Skin of body (tissue), 2 donors: Measurements from ENCODE around the gene MGLL. TPM values are rescaled to one million over a fixed set of nuclear protein-coding genes. Genes with fewer than 3 reads are reported as not detected.

Experiments used
- DNase-seq: peaks from one replicate; lab custom pipeline; 2025; lab: John Stamatoyannopoulos, UW
- total RNA-seq: library from RNA; depleted of rRNA; stranded (reverse); fragments of >200 nt; gene quantifications from one replicate; pipeline ENCODE4 v1.2.3, GENCODE V29; 2014

MGLL gene
- total RNA-seq, 1 donor from 2014 or later: 32.7 TPM

DNA sequence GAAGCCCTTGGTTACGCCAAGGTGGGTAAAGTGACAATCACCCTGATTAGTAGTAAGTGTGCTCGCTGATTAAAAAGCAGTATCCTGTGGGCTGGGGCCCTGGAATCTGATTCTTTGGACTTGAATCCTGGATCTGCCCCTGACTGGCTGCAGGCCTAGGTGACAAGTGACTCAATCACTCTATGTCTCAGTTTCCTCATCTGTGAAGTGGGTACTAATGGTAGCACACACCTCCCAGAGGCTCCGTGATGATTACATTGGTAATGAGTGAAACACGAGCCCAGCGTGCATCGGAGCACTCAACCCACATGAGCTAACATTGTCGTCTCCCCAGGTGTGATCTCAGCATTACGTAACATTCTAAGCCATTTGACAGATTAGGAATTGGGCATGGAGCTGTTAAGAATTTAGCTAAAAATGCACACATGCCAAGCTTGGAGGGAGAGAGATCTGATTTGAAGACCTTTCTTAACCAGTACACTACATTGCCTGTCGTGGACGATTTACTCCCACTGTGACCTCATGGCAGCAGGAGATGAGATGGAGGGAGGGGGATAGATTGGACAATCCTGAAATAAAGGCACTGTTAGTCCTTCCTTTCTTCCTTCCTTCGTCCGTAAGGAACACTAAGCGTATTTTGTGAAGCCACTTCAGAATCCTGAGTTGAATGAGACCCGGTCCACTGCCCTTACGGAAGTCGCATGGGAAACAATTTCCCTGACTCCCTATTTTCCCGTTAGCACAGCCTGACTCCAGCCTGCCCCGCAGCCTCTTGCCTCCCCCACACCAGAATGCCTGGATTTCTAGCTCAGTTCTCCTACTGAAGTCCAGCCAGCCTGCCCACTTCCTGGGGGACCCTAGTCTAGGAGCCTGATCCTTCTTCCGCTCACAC, 32.1 kb downstream of the MGLL start:
- DNase-seq: no peak

DNA sequence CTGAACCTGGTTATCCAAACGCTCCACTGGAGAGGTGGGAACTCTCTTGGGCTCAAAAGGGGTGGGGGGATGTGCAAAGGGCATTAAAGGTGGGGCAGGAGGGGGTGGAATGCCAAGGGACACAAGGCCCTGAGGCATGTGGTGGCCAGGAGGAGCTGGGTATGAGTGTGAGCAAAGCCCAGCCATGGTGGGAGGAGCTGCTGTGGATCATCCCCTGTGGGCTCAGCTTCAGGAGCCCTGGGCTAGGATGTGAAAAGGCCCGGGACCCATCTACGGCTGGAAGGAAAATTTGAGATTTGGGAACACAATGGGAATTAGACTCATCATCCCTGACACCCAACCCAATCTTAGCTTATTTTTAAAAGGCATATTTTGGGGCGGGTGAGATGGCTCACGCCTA, 33.3 kb downstream of the MGLL start:
- no peak for DNase-seq

DNA sequence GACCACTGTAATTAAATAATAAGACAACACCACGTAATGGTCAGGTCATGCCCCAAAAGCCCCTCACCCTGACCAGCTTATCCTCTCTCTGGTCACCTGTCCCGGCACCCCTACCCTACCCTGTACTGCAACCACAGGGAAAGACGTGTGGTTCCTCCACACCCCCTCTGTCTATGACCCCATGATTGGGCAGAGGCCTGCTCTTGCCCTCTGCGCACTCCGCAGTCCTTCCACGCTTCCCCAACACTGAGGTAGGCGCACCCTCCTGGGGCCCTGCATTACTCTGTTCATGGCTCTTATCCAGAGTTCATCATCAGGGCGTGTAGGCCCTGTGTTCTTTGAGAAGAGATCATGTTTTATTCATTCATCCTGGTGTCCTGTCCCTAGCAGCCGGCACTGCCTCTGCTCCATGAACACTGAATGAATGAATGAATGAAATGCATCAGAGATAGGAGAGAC, 33.8 kb downstream of the MGLL start:
- no peak for DNase-seq

DNA sequence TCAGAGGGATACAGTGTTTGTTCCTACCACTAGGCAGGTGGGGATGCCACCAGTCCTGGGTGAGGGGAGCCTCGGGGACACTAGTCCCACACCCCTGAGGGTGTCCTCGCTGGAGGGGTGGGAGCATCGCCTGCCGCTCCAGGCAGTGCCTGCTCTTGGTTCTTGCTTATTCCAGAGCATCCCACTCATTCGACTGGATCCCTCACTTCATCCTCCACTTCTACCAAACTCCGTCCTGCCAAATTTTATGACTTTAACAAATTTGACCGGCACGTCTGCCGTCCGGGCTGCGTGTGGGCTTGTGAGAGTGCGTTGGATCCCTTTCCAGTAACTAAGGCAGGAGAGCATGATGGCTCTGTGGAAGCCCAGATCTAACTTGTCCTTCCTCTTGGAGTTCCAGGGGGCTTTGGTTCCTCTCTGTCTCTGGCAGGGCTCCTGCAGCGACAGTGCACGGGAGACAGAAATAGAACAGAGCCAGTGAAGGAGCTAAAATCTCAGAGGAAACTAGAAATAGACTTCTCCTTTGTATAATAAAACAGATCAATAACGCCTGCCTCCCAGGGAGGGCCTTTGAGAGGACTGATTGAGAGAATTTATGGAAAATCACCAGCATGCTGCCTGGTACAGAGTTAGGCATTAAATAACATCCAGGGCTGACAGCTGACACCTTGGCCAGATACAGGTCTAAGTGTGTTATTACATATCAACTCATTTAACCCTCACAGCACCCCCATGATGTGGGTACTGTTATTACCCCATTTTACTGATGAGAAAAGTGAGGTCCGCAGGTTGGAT, 34.5 kb downstream of the MGLL start:
- DNase-seq: no peak

DNA sequence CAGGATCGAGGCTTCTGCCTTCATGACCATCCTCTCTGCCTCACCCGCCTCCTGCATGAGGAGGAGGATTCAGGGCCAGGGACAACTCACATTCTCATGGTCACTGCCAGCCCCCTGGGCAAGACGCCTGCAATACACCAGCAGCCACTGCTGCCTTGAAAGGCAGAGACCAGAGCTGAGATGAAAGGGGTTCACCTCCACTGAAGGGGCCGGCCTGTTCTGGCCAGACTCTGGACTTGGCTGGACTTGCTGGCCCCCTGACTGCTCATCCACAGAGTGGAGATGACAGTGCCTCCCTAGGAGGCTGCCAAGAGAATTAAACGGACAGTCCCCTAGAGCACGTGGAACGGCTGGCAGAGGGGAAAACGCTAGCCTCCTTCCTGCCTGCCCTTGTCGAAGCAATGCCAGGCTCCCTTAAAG, 35.2 kb downstream of the MGLL start:
- no peak for DNase-seq

DNA sequence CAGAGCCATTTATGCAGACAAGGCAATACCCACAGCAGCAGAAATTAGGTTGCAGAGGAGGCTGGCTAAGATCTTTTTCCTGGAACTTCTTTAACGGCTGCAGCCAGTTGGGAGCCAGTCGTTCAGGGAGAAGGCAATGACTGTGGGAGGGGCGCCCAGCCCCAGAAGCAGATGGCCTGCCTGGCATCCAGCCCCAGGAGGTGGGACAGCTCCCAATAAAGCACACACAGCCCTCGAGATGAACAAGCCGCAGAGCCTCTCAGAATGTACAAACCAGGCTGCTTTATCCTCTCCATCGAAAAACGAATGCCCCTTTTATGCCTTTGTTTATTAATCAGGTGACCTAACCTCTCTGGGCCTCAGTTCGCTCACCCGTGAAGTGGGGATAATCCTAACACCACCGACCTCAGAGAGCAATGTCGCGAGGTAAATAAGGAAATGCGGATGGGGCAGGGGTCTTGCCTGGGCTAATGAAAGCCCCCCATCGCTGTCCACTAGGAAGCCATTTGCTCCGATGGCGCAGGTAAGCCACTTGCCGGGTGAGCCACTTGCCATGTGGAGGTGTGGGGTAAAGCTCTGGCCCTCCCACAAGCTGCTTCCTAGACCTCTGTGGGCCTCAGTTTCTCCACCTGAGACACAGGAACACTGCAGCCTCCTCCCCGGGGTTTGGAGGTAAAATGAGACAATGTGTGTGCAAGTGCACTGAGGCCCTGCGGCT, 35.8 kb downstream of the MGLL start:
- DNase-seq: peak; percentile 84

DNA sequence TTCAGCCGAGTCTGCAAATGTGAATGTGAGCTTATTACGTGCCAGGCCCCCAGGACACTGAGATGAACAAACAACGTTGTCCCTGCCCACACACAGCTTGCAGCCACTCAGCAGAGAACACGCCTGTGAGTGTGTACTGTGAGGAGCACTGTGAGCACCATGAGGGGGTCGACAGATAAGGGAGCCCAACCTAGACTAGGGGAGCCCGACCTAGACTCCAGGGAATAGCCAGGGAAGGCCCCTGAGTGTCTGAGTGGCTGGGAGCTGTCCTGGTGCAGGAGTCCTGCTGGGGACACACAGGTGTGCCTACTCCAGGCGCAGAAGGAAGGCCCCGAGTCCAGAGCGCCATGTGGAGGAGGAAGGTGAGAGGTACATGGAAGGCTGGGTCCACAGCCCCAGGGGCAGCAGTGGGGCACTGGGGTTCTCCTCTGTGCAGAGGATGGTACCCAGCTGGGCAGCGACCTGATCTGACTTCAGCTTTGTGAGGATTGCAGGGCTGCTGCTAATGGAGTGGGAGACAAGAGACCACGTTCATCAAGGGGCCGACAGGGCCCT, 36.5 kb downstream of the MGLL start:
- DNase-seq: no peak

DNA sequence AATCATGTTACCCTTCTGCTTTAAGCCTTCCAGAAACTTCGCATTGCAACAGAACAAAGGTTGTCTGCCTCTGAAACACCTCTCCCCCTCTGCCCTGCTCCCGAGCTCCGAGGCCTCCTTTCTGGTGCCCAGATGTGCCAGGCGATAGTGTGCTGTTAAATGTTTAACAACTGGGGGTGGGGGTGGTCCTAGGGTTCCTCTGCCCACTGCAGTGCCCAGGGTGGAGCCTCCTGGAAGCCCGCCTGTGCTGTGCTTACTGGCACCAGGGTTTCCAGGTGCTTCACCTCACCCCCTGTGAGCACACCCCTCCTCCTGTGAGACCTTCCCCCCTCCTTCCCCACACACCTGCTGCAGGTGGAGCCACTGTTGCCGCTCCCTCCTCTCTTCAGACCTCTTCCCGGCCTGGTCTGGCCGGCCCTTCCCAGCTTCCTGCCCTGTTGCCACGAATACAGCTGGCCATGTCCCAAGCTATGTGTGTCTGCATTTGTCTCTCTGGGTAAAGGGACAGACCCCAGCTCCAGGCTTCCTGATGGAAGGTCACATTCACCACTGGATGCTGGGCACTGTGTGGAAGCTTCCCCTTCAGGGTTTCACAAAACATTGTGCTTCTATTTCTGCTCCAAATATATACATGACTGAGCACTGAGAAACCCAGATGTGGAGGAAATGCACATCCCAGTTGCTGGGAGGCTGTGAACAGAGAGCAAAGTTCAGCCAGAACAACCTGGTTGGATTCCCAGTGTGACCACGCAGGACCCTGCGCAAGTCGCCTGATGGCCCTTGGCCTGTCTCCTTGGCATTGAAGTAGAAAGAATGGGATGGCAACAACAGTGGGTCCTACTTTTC, 37.2 kb downstream of the MGLL start:
- DNase-seq: peak; percentile 35

DNA sequence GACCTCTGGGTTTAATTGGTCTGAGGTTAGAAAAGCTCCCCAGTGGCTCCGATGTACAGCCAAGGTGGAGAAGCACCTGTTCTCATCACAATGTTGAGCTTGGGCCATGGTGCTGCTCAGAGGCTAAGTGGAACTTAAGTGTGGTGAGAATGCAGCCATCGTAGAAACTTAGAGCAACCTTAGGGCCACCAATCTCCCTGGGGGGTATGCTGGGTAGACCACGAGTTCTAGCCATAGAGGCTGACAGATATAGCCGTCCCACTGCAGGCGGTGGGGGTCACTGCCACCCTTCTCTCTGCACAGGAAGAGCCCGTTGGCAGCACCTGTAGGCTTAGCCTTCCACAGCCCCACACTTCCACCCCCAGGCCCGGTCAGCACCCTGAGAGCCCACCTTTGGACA, 38.0 kb downstream of the MGLL start:
- DNase-seq: no peak

DNA sequence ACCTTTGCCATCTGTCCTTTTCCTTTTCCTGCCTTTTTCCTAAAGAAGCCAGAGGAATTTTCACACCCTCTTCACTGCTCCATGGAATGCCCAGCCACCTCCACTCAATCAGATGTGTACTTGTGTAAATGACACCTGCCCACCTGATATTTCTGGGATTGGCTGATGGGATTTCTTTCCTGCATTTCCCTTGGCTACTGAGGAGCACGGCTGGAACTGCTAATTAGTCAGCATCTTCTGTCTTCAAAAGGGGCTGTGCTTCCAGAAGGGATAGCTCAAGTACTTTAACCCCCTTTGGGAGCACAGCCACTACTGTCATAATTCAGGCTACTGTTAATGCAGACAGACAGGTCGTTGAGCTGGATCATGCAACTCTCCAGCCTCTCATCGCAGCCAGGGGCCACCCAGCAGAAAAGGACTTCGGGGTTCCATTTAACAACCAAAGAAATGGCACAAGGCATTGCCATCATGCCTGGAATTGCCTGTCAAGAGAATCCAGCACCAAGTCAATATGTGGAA, 38.6 kb downstream of the MGLL start:
- no peak for DNase-seq

DNA sequence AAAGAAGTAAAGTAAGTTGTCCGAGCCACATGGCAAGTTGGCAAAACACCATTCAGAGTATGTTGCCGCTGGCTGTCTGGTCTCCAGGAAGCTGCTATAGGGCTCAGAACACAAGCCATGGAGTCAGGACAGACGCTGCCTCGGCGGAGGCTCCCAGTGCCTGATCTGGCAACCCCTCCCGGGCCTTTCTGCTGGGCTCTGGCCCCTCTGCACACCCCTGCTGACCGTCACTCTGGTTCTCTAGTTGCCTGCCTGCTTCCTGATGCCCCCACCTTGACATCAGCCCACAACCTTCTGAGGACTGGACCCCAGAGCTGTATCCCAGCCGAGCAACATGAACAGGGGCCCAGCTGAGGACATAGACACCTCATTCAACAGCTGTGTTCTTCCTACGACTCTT, 39.1 kb downstream of the MGLL start:
- no peak for DNase-seq

DNA sequence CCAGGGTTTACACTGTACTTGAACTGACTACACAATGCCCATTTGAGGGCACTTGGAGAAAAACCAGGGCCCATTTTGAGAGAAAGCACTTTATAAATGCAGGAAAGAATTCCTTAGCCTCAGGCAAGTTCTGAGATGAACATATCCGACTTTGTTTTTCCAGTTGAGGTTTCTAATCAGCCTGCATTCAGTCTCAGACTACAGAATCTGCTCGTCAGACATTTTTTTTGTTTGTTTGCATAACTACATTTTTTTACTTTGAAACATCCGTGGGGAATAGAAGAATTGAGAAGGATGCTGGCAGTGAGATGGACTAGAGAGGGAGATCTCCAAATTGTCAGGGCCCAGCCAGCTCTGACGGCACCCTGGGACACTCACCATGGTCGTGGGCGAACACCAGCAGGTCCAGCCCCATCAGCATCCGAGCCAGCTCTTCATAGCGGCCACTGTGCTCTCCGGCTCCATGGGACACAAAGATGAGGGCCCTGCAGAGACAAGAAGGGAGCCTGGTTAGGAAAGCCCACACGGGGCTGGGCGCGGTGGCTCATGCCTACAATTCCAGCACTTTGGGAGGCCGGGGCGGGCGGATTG, 40.8 kb downstream of the MGLL start:
- peak; percentile 20 for DNase-seq

DNA sequence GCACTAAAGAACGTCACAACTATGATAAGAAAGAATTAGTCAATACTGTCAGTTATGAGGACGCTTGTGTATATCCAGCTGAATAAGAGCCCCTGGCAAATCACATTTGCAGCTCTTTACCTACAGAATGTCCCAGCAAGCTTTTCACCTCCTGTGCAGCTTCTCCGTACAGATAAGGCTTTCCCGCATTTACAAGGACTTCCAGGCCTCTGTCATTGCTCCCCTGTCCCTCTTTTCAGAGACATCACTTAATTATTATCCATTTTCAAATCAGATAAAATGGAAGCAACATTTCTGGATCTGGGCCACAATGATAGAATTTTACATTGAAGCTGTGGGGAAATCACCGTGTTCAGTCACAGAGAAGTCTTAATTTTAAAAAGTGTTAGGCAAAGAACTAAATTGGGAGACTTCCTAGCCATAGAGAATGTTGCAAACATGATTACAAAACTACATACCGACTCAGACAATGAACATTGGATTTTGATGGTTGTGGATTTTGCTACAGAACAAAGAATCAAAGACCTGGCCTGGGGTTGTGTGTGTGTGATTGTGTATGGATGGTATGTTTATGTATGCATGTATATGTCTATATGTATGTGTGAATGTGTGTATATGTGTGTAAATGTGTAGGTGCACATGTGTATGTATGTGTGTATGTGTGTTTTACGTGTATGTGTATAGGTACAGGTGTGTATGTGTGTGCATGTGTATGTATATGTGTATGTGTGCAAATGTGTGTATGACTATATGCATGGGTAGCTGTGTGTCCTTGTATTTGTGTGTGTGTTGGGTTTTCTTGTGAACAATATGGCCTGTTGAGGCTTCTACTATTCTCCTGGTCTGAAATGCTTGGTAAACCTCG, 41.5 kb downstream of the MGLL start:
- DNase-seq: no peak

DNA sequence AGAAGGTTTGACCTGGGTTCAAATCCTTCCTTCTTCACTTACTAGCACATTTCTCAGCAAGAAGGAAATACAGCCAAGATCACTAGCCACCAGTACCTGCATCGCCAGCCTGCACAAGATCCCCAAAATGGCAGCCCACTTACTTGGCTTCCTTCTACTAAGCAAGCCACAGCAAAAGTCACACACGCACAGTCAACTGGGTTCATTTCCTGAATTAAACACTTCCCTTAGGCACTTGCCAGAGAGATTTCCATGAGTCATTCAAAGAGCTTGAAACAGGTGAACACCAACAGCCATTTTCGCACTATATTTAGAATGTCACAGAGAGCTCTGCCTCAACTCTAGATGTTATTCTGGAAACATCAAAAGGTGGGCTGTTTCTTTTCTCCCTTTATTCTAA, 42.6 kb downstream of the MGLL start:
- no peak for DNase-seq

DNA sequence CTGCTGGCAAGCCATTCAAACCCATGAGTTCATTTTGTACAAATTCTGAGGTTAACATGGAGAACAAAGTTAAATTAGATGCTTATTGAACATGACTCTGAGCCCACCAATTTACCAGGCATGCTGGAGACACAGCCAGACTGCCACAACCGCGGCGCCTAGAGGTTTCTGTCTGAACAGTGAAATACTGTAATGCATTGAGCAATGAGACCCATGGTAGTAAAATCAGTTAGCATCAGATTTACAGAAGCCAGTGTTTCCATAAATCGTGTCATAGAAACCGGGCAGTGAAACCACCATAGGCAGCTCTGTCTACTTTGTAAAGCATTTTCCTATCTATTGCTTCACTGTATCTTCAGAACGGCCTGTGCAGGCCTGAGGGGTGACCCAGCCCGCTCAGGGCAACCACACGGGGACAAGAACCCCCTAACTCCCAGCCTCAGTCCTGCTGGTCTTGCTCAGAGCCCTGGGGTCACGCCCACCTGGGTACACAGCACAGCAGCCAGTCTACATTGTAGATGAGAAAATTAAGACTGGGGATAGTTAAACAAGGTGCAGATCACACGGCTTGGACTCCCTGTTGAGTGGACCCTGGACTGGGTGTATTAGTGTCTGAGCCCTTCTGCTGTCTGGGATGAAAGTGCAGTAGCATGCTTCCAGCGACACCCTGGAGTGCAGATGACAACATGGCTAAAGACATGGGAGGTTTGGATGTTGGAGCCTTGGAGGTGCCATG, 44.2 kb downstream of the MGLL start:
- no peak for DNase-seq

DNA sequence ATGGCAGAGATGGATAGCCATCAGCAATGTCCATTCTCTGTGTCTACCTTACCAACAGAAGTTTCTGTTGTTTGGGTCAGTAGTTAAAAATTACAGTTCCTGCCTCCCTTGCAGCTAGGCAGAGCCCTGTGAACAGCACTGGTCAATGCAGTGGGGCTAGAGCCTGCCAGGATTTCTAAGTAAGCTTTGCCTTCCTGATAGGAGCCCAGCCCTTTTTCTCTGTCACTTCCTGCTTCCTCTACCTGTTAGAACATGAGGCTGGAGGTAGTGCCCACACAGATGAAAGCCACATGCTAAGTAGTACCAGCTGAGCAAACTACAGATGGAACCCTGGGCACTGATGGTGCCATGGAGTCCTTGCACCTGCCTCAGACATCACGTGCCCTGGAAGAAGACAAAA, 45.0 kb downstream of the MGLL start:
- no peak for DNase-seq

DNA sequence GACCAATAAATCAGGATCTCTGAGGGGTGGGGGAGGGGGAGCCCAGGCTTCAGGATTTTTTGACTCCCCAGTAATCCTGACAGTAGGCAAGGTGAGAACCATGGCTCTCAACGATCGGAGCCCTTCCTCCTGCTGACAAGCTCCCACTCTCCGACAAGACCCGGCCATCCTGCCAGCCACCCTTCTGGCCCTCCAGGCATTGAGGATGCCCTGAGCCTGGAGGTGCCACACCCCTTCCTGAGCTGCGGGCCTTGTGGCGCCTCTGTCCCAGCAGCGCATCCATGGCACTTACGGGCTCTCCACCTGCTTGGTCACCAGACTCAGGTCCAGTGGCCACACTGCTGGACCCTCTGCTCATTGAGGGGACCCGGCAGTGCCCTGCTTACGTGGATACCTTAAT, 46.0 kb downstream of the MGLL start:
- DNase-seq: no peak

DNA sequence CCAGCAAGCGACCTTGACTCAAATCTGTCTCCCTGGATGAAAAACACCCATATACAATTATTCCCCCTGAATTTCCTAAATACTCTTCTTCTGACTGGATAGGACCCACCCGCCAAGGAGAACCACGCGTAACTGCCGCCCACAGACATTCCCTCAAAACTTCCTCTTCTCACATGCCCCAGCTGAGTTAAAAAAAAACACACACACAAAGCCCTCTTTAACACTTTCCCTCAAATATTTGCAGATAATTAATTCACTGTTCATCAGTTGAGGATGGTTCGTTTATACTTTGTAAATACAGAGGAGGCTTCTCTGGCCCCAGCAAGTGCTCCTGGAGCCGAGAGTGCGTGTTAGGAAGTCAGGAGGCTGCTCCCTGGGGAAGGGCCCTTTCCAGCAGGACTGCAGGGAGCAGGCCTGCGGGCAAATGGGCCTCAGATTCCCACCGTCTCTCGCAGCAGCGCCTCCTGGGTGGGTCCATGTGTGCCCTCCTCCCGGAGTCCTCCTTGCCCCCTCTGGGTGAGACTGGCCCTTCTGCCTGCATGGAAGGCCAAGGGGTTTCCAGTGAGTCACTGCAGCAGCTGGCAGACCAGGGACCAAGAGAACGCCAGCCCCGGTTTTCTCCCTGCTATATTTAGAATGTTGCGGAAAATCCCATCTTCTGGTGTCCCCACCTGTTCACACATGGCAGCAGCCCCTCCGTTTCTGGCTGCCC, 46.8 kb downstream of the MGLL start:
- peak; percentile 14 for DNase-seq
